ENCODE results near the gene ETS2.
"Not testable (repeated sequence)": the region's sequence is repeated elsewhere in the genome, so short reads cannot be mapped to it uniquely, and the experiment has no call there.

DNA sequence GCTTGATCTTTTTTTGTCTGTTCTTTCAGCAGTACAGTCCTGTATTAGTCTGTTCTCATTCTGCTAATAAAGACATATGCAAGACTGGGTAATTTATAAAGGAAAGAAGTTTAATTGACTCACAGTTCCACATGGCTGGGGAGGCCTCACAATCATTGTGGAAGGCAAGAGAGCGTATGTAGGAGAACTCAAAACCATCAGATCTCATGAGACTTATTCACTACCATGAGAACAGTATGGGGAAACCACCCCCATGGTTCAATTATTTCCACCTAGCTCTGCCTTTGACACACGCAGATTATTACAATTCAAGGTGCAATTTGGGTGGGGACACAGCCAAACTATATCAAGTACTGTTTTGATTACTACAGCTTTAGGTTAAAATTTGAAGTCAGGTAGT is 39.6 kb downstream of the ETS2 start:
- not testable (repeated sequence) for TF ChIP-seq CTCF (conservative IDR thresholded peaks at IDR 0.05); ZFX (IDR thresholded peaks at IDR 0.05)
